A549 (cell line): Measurements from ENCODE around the gene DLX1.

Experiments used
- BCL3 ChIP-seq: fragments of >200 bp; sonication (Bioruptor Twin); formaldehyde crosslinking; IDR thresholded peaks from 3 replicates; pipeline ENCODE4 v1.6.1; 2016
- CTCF ChIP-seq: fragments of >200 bp; sonication (Bioruptor Twin); formaldehyde crosslinking; IDR thresholded peaks from 3 replicates; pipeline ENCODE4 v1.5.1; 2016
- EP300 ChIP-seq, 2 experiments: fragments of >200 bp; sonication (Bioruptor Twin); formaldehyde crosslinking; IDR thresholded peaks; 2 replicates in 1 of 2; 3 replicates in 1 of 2; pipeline ENCODE4 v1.6.1; 2016 to 2017
- HDAC2 ChIP-seq: fragments of 200-600 bp; sonication (generic); IDR thresholded peaks from 2 replicates; pipeline ENCODE4 v1.6.1; 2016
- JUN ChIP-seq, 2 experiments: fragments of >200 bp; sonication (Bioruptor Twin); formaldehyde crosslinking; IDR thresholded peaks; 2 replicates in 1 of 2; 3 replicates in 1 of 2; pipeline ENCODE4 v1.6.1; 2016 to 2017
- RCOR1 ChIP-seq: fragments of 150-350 bp; IDR thresholded peaks from 2 replicates; pipeline ENCODE4 v1.6.1; 2014; ENCODE audit warnings: antibody characterized with exemption, low read length, low read depth
- REST ChIP-seq: fragments of 200-600 bp; sonication (generic); IDR thresholded peaks from 2 replicates; pipeline ENCODE4 v1.6.1; 2016; ENCODE audit warnings: antibody characterized with exemption, mild to moderate bottlenecking, moderate library complexity
- ZFP36 ChIP-seq: fragments of 450-650 bp; IDR thresholded peaks from 2 replicates; pipeline ENCODE4 v1.6.1; 2014; ENCODE audit warnings: borderline replicate concordance; ENCODE audit not compliant: partially characterized antibody

- TF ChIP-seq ZFP36 (no peak), CTCF (no peak), REST (no peak), JUN (IDR thresholded peaks at IDR 0.05) (0 out of 5 replicates have a peak, but pooled peaks of 1 of the 2 experiments have one; percentile 25), EP300 (IDR thresholded peaks at IDR 0.05) (no peak), BCL3 (no peak), HDAC2 (no peak), RCOR1 (no peak)
Observed at GRCh38 chr2:172095146-172095904, 10.0 kb downstream of the DLX1 start.
